Suprapubic skin (tissue), 4 donors: ENCODE results near the gene ASB10.

Source experiments
- CTCF ChIP-seq, 2 donors: fragments of 200-600 bp in 1 of 2; fragments of 450-650 bp in 1 of 2; sonication (generic) in 1 of 2; IDR thresholded peaks; one replicate each; pipeline ENCODE4 v1.5.1; 2016 to 2019; ENCODE audit warnings: antibody characterized with exemption in 2 of 2, mild to moderate bottlenecking in 1 of 2, moderate library complexity in 1 of 2
- EP300 ChIP-seq: sonication (generic); formaldehyde crosslinking; IDR thresholded peaks from one replicate; pipeline ENCODE4 v1.6.1; 2017; ENCODE audit warnings: antibody characterized with exemption
- POLR2A ChIP-seq, 2 donors: fragments of 450-650 bp; IDR thresholded peaks; one replicate each; pipeline ENCODE4 v1.6.1; 2017; ENCODE audit warnings: antibody characterized with exemption in 2 of 2, mild to moderate bottlenecking in 2 of 2, moderate library complexity in 2 of 2
- POLR2AphosphoS5 ChIP-seq, 3 donors: sonication (generic); formaldehyde crosslinking; IDR thresholded peaks; one replicate each; pipeline ENCODE4 v1.6.1; 2017; ENCODE audit warnings: antibody characterized with exemption in 3 of 3

DNA sequence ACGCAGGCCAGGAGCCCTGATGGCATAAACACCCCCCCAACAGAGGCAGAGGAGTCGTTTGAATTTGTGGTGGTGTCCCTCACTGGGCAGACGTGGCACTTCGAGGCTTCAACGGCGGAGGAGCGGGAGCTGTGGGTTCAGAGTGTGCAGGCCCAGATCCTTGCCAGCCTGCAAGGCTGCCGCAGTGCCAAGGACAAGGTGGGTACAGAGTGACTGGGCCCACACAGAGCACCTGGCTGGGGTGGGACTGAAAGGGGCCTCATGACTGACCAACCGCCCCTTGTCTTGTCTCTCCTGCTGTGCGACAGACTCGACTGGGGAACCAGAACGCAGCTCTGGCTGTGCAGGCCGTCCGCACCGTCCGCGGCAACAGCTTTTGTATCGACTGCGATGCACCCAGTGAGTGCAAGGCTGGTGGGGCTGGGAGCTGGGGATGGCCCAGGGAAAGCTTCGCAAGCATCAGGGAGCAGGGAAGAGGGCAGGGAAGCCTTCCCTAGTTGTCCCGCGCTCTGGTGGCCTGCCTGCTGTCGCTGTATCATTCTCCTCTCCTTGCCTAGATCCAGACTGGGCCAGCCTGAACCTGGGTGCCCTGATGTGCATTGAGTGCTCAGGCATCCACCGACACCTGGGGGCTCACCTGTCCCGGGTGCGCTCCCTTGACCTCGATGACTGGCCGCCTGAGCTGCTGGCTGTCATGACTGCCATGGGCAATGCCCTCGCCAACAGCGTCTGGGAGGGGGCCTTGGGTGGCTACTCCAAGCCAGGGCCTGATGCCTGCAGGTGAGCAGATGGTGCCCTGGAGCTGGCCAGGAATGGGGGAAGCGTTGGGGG is 45.0 kb downstream of the ASB10 start:
- no peak for TF ChIP-seq CTCF (IDR thresholded peaks at IDR 0.05)
- no peak for TF ChIP-seq POLR2AphosphoS5 (IDR thresholded peaks at IDR 0.05)
- no peak for TF ChIP-seq EP300
- no peak for TF ChIP-seq POLR2A (IDR thresholded peaks at IDR 0.05)
